ENCODE results near the gene MBOAT1.

MBOAT1 gene

GRCh38 chr6:20098267-20098876 is 113.9 kb downstream of the MBOAT1 start:
- H3K79me1 ChIP-seq (replicated peaks; ENCODE audit: low read length, poor library complexity, severe bottlenecking), result no peaks in the 10 kb centered on the region
- H3K4me1 ChIP-seq (ENCODE audit: control insufficient read depth, insufficient read depth, low read depth, low read length), result no peaks in the 10 kb centered on the region
- H2BK12ac ChIP-seq (ENCODE audit: low read length in 2 of 2), result no peak overlapping the region
- H3K36me3 ChIP-seq (ENCODE audit: control insufficient read depth in 1 of 2, insufficient read depth in 2 of 2, low read depth in 1 of 2, low read length in 2 of 2), result no peaks in the 10 kb centered on the region
- no peak overlapping the region for H3K4me2 ChIP-seq (ENCODE audit: low read length, poor library complexity, severe bottlenecking)
- H2AK5ac ChIP-seq (ENCODE audit: low read length, severe bottlenecking), result no peak overlapping the region
- 91% methylated on average over 5 of the region's 6 CpGs for WGBS
- H3K9ac ChIP-seq (ENCODE audit: low read length), result no peak overlapping the region
- H4K8ac ChIP-seq (ENCODE audit: low read length), result no peak overlapping the region
- no peak overlapping the region for H2BK120ac ChIP-seq (ENCODE audit: low read depth, low read length)
- no peak overlapping the region for H2BK15ac ChIP-seq (ENCODE audit: low read depth, poor library complexity, severe bottlenecking)
- no peak overlapping the region for H3K4me3 ChIP-seq (ENCODE audit: insufficient read depth in 1 of 2, low read depth in 1 of 2, low read length in 2 of 2)
- no peak overlapping the region for H2BK5ac ChIP-seq (ENCODE audit: low read depth, low read length, poor library complexity, severe bottlenecking)
- H3K14ac ChIP-seq (ENCODE audit: low read length in 2 of 2), result no peak overlapping the region
- no peak for DNase-seq
- no peak overlapping the region for H2AFZ ChIP-seq (ENCODE audit: low read depth, low read length)
- no peaks in the 10 kb centered on the region for H3K27me3 ChIP-seq (ENCODE audit: control insufficient read depth in 1 of 2, insufficient read depth in 1 of 2, low read length in 2 of 2)
- H3K4ac ChIP-seq (ENCODE audit: low read depth in 1 of 2, low read length in 2 of 2), result no peak overlapping the region
- H3K23ac ChIP-seq (ENCODE audit: low read length in 2 of 2), result no peak overlapping the region
- no peaks in the 10 kb centered on the region for H3K9me3 ChIP-seq (ENCODE audit: control insufficient read depth, low read length)
- H3K18ac ChIP-seq (ENCODE audit: low read depth in 1 of 2, low read length in 2 of 2), result no peak overlapping the region
- no peak overlapping the region for H4K91ac ChIP-seq (ENCODE audit: low read length)
- H3K27ac ChIP-seq (ENCODE audit: low read length, poor library complexity, severe bottlenecking), result no peak overlapping the region

- H3K4ac ChIP-seq (ENCODE audit: low read depth in 1 of 2, low read length in 2 of 2), result no peak overlapping the region
- H3K23ac ChIP-seq (ENCODE audit: low read length in 2 of 2), result no peak overlapping the region
- no peak overlapping the region for H3K9ac ChIP-seq (ENCODE audit: low read length)
- H3K4me1 ChIP-seq (ENCODE audit: control insufficient read depth, insufficient read depth, low read depth, low read length), result no peaks in the 10 kb centered on the region
- H3K36me3 ChIP-seq (ENCODE audit: control insufficient read depth in 1 of 2, insufficient read depth in 2 of 2, low read depth in 1 of 2, low read length in 2 of 2), result no peaks in the 10 kb centered on the region
- no peak overlapping the region for H2BK5ac ChIP-seq (ENCODE audit: low read depth, low read length, poor library complexity, severe bottlenecking)
- 96% methylated on average over 6 of the region's 6 CpGs for WGBS
- no peaks in the 10 kb centered on the region for H3K27me3 ChIP-seq (ENCODE audit: control insufficient read depth in 1 of 2, insufficient read depth in 1 of 2, low read length in 2 of 2)
- H3K4me2 ChIP-seq (ENCODE audit: low read length, poor library complexity, severe bottlenecking), result no peak overlapping the region
- no peak overlapping the region for H3K14ac ChIP-seq (ENCODE audit: low read length in 2 of 2)
- no peak overlapping the region for H2AFZ ChIP-seq (ENCODE audit: low read depth, low read length)
- H4K91ac ChIP-seq (ENCODE audit: low read length), result no peak overlapping the region
- H3K18ac ChIP-seq (ENCODE audit: low read depth in 1 of 2, low read length in 2 of 2), result no peak overlapping the region
- H3K4me3 ChIP-seq (ENCODE audit: insufficient read depth in 1 of 2, low read depth in 1 of 2, low read length in 2 of 2), result no peak overlapping the region
- no peak overlapping the region for H4K8ac ChIP-seq (ENCODE audit: low read length)
- no peak overlapping the region for H2BK12ac ChIP-seq (ENCODE audit: low read length in 2 of 2)
- no peak overlapping the region for H3K27ac ChIP-seq (ENCODE audit: low read length, poor library complexity, severe bottlenecking)
- no peak overlapping the region for H2BK120ac ChIP-seq (ENCODE audit: low read depth, low read length)
- H3K79me1 ChIP-seq (replicated peaks; ENCODE audit: low read length, poor library complexity, severe bottlenecking), result no peaks in the 10 kb centered on the region
- H2BK15ac ChIP-seq (ENCODE audit: low read depth, poor library complexity, severe bottlenecking), result no peak overlapping the region
- no peaks in the 10 kb centered on the region for H3K9me3 ChIP-seq (ENCODE audit: control insufficient read depth, low read length)
- no peak overlapping the region for H2AK5ac ChIP-seq (ENCODE audit: low read length, severe bottlenecking)
- no peak for DNase-seq
Observed at GRCh38 chr6:20096536-20096935, 115.7 kb downstream of the MBOAT1 start.

GRCh38 chr6:20095436-20095835 is 116.8 kb downstream of the MBOAT1 start:
- no peak overlapping the region for H3K14ac ChIP-seq (ENCODE audit: low read length in 2 of 2)
- no peak overlapping the region for H2AK5ac ChIP-seq (ENCODE audit: low read length, severe bottlenecking)
- no peak overlapping the region for H3K27ac ChIP-seq (ENCODE audit: low read length, poor library complexity, severe bottlenecking)
- no peaks in the 10 kb centered on the region for H3K9me3 ChIP-seq (ENCODE audit: control insufficient read depth, low read length)
- H2BK12ac ChIP-seq (ENCODE audit: low read length in 2 of 2), result no peak overlapping the region
- no peak overlapping the region for H2BK15ac ChIP-seq (ENCODE audit: low read depth, poor library complexity, severe bottlenecking)
- no peak overlapping the region for H3K4me2 ChIP-seq (ENCODE audit: low read length, poor library complexity, severe bottlenecking)
- H3K18ac ChIP-seq (ENCODE audit: low read depth in 1 of 2, low read length in 2 of 2), result no peak overlapping the region
- no peak overlapping the region for H3K9ac ChIP-seq (ENCODE audit: low read length)
- H3K4ac ChIP-seq (ENCODE audit: low read depth in 1 of 2, low read length in 2 of 2), result no peak overlapping the region
- H3K23ac ChIP-seq (ENCODE audit: low read length in 2 of 2), result no peak overlapping the region
- no peaks in the 10 kb centered on the region for H3K4me1 ChIP-seq (ENCODE audit: control insufficient read depth, insufficient read depth, low read depth, low read length)
- no peak overlapping the region for H3K4me3 ChIP-seq (ENCODE audit: insufficient read depth in 1 of 2, low read depth in 1 of 2, low read length in 2 of 2)
- H3K27me3 ChIP-seq (ENCODE audit: control insufficient read depth in 1 of 2, insufficient read depth in 1 of 2, low read length in 2 of 2), result no peaks in the 10 kb centered on the region
- no peak overlapping the region for H2AFZ ChIP-seq (ENCODE audit: low read depth, low read length)
- no peak for DNase-seq
- H2BK120ac ChIP-seq (ENCODE audit: low read depth, low read length), result no peak overlapping the region
- no peaks in the 10 kb centered on the region for H3K36me3 ChIP-seq (ENCODE audit: control insufficient read depth in 1 of 2, insufficient read depth in 2 of 2, low read depth in 1 of 2, low read length in 2 of 2)
- H4K8ac ChIP-seq (ENCODE audit: low read length), result no peak overlapping the region
- H3K79me1 ChIP-seq (replicated peaks; ENCODE audit: low read length, poor library complexity, severe bottlenecking), result no peaks in the 10 kb centered on the region
- over 99% methylated on average over 6 of the region's 6 CpGs for WGBS
- H4K91ac ChIP-seq (ENCODE audit: low read length), result no peak overlapping the region
- no peak overlapping the region for H2BK5ac ChIP-seq (ENCODE audit: low read depth, low read length, poor library complexity, severe bottlenecking)

GRCh38 chr6:20092071-20092566 is 120.2 kb downstream of the MBOAT1 start:
- Histone ChIP-seq H3K14ac (ENCODE audit: low read length in 2 of 2) (no peak overlapping the region), H2BK120ac (ENCODE audit: low read depth, low read length) (no peak overlapping the region), H3K27me3 (ENCODE audit: control insufficient read depth in 1 of 2, insufficient read depth in 1 of 2, low read length in 2 of 2) (no peaks in the 10 kb centered on the region), H2AK5ac (ENCODE audit: low read length, severe bottlenecking) (no peak overlapping the region), H3K23ac (ENCODE audit: low read length in 2 of 2) (no peak overlapping the region), H3K27ac (ENCODE audit: low read length, poor library complexity, severe bottlenecking) (no peak overlapping the region), H3K36me3 (ENCODE audit: control insufficient read depth in 1 of 2, insufficient read depth in 2 of 2, low read depth in 1 of 2, low read length in 2 of 2) (no peaks in the 10 kb centered on the region), H2BK5ac (ENCODE audit: low read depth, low read length, poor library complexity, severe bottlenecking) (no peak overlapping the region), H3K4ac (ENCODE audit: low read depth in 1 of 2, low read length in 2 of 2) (no peak overlapping the region), H2AFZ (ENCODE audit: low read depth, low read length) (no peak overlapping the region), H3K9ac (ENCODE audit: low read length) (no peak overlapping the region), H4K8ac (ENCODE audit: low read length) (no peak overlapping the region), H3K9me3 (ENCODE audit: control insufficient read depth, low read length) (no peaks in the 10 kb centered on the region), H3K4me3 (ENCODE audit: insufficient read depth in 1 of 2, low read depth in 1 of 2, low read length in 2 of 2) (no peak overlapping the region), H3K79me1 (replicated peaks; ENCODE audit: low read length, poor library complexity, severe bottlenecking) (no peaks in the 10 kb centered on the region), H3K18ac (ENCODE audit: low read depth in 1 of 2, low read length in 2 of 2) (no peak overlapping the region), H2BK15ac (ENCODE audit: low read depth, poor library complexity, severe bottlenecking) (no peak overlapping the region), H3K4me2 (ENCODE audit: low read length, poor library complexity, severe bottlenecking) (no peak overlapping the region), H3K4me1 (ENCODE audit: control insufficient read depth, insufficient read depth, low read depth, low read length) (no peaks in the 10 kb centered on the region), H4K91ac (ENCODE audit: low read length) (no peak overlapping the region), H2BK12ac (ENCODE audit: low read length in 2 of 2) (no peak overlapping the region)
- 0% methylated on average over 1 of the region's 1 CpG for WGBS
- DNase-seq, result peak; percentile 59

Measured in mesenchymal stem cell (in vitro differentiated cells and primary cell).